ENCODE data around the gene THADA. TPM values are rescaled to one million over a fixed set of nuclear protein-coding genes. Genes with fewer than 3 reads are reported as not detected.
A peak's percentile ranks its signal among the peaks of the same experiment; 100 is the strongest.

Gene THADA
- total RNA-seq, 6 donors from 2014 or later, result 23.6 to 57.5 (median 37.3) TPM

DNA sequence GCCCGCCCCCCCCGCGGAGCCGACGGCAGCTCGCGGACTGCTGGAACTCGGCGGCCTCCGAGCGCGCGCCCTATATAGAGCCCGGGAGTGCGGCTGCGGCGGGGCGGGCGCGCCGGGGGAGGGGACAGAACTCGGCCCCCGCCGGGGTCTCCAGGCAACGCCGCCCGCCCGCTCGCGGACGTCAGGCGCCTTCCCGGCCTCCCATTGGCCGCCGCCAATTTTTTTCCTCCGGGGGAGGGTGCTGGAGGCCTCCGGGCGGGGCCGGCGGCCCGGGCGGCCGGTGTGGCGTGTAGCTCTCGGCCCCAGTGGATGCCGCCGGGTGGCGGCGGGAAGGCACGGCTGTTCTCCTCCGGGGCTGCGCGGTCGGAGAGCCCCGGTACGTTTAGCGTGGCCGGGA is 369.3 kb downstream of the THADA start, which contains the start of gene ZFP36L2:
TSS of gene ZFP36L2 (minus strand) at position 49 of the 397 bp plus-strand sequence. CDS start 291 bp downstream, outside the sequence.
- H3K36me3 ChIP-seq, result peaks cover 6 to 42% (median 20%) of the 10 kb centered on the region in 4 donors
- DNase-seq (peak; percentile 96 to 99), ATAC-seq (ENCODE audit: low FRiP score in 2 of 2) (peak; percentile 87 to 89)
- TF ChIP-seq POLR2AphosphoS5 (IDR thresholded peaks at IDR 0.05), result peak; percentile 84 to 98
- peak; percentile 87 to 99 (median 96) for TF ChIP-seq POLR2A (IDR thresholded peaks at IDR 0.05)
- TF ChIP-seq EP300 (IDR thresholded peaks at IDR 0.05), result peak in 1 of 4 donors; percentile 19
- peak in 3 of 6 experiments; percentile 5 to 35 (median 18) for TF ChIP-seq CTCF (IDR thresholded peaks at IDR 0.05)
- H3K9me3 ChIP-seq, result no peaks in the 10 kb centered on the region
- peak within 1 kb of the TSS; percentile 72 to 85 (median 82) for H3K4me3 ChIP-seq
- peaks cover 30 to 59% (median 40%) of the 10 kb centered on the region in 4 donors for H3K4me1 ChIP-seq
- 0% methylated on average over 11 of the region's 58 CpGs; no CpG with 5 or more reads in 1 of the 2 donors for WGBS, 2 donors
- peak within 1 kb of the TSS; percentile 99 to 100 (median 99) for H3K27ac ChIP-seq
- H3K27me3 ChIP-seq, result peaks cover 0 to 3% (median 0%) of the 10 kb centered on the region in 4 donors

- TF ChIP-seq CTCF (IDR thresholded peaks at IDR 0.05) (no peak), EP300 (IDR thresholded peaks at IDR 0.05) (no peak), POLR2AphosphoS5 (IDR thresholded peaks at IDR 0.05) (peak; percentile 25 to 56), POLR2A (IDR thresholded peaks at IDR 0.05) (peak in 1 of 4 donors; percentile 46)
- WGBS, 2 donors, result 0 to 1% methylated on average over 26 to 68 of the region's 80 CpGs
- Histone ChIP-seq H3K4me1 (peaks cover 36 to 64% (median 46%) of the 10 kb centered on the region in 4 donors), H3K27me3 (peaks cover 0 to 3% (median 0%) of the 10 kb centered on the region in 4 donors), H3K36me3 (peaks cover 6 to 39% (median 20%) of the 10 kb centered on the region in 4 donors), H3K4me3 (peak overlapping the region; percentile 72 to 85 (median 82)), H3K27ac (peak overlapping the region; percentile 99 to 100 (median 99)), H3K9me3 (no peaks in the 10 kb centered on the region)
- ATAC-seq (ENCODE audit: low FRiP score in 2 of 2) (peak; percentile 2 to 17), DNase-seq (peak; percentile 79 to 94)
Observed at GRCh38 chr2:43225788-43226557, 369.9 kb downstream of the THADA start.

DNA sequence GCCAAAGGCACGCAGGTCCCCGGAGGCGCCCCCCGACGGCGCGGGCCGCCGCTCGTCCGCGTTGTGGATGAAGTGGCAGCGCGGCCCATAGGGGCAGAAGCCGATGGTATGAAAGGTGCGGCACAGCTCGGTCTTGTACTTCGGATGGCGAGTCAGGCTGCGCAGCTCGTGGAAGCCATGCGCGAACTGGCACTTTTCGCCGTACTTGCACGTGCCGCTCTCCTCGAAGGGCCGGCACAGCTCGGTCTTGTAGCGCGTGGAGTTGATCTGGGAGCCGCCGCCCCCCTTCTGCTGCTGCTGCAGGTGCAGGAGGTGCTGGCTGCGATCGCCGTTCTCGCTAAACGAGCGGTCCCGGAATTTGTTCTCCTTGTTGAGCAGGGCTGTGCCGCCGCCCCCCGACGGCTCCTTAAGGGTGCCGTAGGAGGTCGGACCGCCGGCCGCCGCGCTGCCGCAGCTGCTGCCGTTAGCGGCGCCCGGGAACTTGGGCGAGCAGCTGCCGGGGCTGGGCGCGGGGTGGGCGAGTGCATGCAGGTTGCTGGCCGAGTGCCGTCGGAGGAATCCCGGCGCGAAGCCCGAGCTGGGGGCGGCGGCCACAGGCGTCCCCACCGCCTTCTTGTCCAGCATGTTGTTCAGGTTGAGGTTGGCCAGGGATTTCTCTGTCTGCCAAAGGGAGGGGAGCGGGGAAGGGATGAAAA is 370.6 kb downstream of the THADA start:
- 0 to 8% methylated on average over 6 to 55 of the region's 74 CpGs for WGBS, 2 donors
- peaks cover 0 to 3% (median 0%) of the 10 kb centered on the region in 4 donors for H3K27me3 ChIP-seq
- DNase-seq (peak; percentile 63 to 94), ATAC-seq (ENCODE audit: low FRiP score in 2 of 2) (no peak)
- no peaks in the 10 kb centered on the region for H3K9me3 ChIP-seq
- peak overlapping the region; percentile 72 to 85 (median 82) for H3K4me3 ChIP-seq
- H3K36me3 ChIP-seq, result peaks cover 6 to 32% (median 17%) of the 10 kb centered on the region in 4 donors
- H3K4me1 ChIP-seq, result peaks cover 43 to 72% (median 54%) of the 10 kb centered on the region in 4 donors
- peak overlapping the region; percentile 99 to 100 (median 99) for H3K27ac ChIP-seq
- no peak for TF ChIP-seq EP300 (IDR thresholded peaks at IDR 0.05)
- TF ChIP-seq POLR2AphosphoS5 (IDR thresholded peaks at IDR 0.05), result no peak
- TF ChIP-seq POLR2A (IDR thresholded peaks at IDR 0.05), result peak in 2 of 4 donors; percentile 15 to 35
- TF ChIP-seq CTCF (IDR thresholded peaks at IDR 0.05), result peak in 1 of 6 experiments; percentile 13

GRCh38 chr2:43224571-43225092 is 371.2 kb downstream of the THADA start:
- H3K27ac ChIP-seq, result peak overlapping the region; percentile 99 to 100 (median 99)
- no peaks in the 10 kb centered on the region for H3K9me3 ChIP-seq
- TF ChIP-seq CTCF (IDR thresholded peaks at IDR 0.05) (no peak), POLR2AphosphoS5 (IDR thresholded peaks at IDR 0.05) (peak in 1 of 2 donors; percentile 8)
- peaks cover 45 to 72% (median 57%) of the 10 kb centered on the region in 4 donors for H3K4me1 ChIP-seq
- WGBS, 2 donors, result 3 to 4% methylated on average over 20 to 36 of the region's 74 CpGs
- H3K4me3 ChIP-seq, result peak overlapping the region; percentile 72 to 85 (median 82)
- peaks cover 0 to 3% (median 0%) of the 10 kb centered on the region in 4 donors for H3K27me3 ChIP-seq
- DNase-seq, result peak in 1 of 2 donors; percentile 93
- peaks cover 6 to 32% (median 16%) of the 10 kb centered on the region in 4 donors for H3K36me3 ChIP-seq
- no peak for ATAC-seq (ENCODE audit: low FRiP score in 2 of 2)

Data from upper lobe of left lung (tissue), 6 donors.